Measurements from ENCODE around the gene SLC4A3. TPM values are rescaled to one million over a fixed set of nuclear protein-coding genes. Genes with fewer than 3 reads are reported as not detected.
"Not testable (repeated sequence)": the region's sequence is repeated elsewhere in the genome, so short reads cannot be mapped to it uniquely, and the experiment has no call there.

SLC4A3 gene
- total RNA-seq, 1 donor from 2014 or later, result 10.1 TPM

- peak; percentile 66 for DNase-seq (ENCODE audit: low read depth)
These were observed 18.4 kb downstream of the SLC4A3 start for GRCh38 chr2:219645631-219646527.

- DNase-seq (ENCODE audit: low read depth), result no peak
These were observed 20.7 kb downstream of the SLC4A3 start for GRCh38 chr2:219648176-219648575.

GRCh38 chr2:219648963-219649362, 21.5 kb downstream of the SLC4A3 start:
- no peak for DNase-seq (ENCODE audit: low read depth)

- no peak for DNase-seq (ENCODE audit: low read depth)
These were observed 23.2 kb downstream of the SLC4A3 start for GRCh38 chr2:219650426-219651248.

GRCh38 chr2:219651656-219652055, 24.2 kb downstream of the SLC4A3 start:
- DNase-seq (ENCODE audit: low read depth), result not testable (repeated sequence)

- peak; percentile 13 for DNase-seq (ENCODE audit: low read depth)
These were observed 29.1 kb downstream of the SLC4A3 start for GRCh38 chr2:219656526-219656925.

GRCh38 chr2:219658196-219658846, 30.9 kb downstream of the SLC4A3 start:
- DNase-seq (ENCODE audit: low read depth), result no peak

- no peak for DNase-seq (ENCODE audit: low read depth)
These were observed 31.4 kb downstream of the SLC4A3 start for GRCh38 chr2:219658874-219659273.

GRCh38 chr2:219661197-219661954, 33.9 kb downstream of the SLC4A3 start:
- DNase-seq (ENCODE audit: low read depth), result peak; percentile 85

- peak; percentile 94 for DNase-seq (ENCODE audit: low read depth)
These were observed 34.5 kb downstream of the SLC4A3 start for GRCh38 chr2:219661955-219662395.

- DNase-seq (ENCODE audit: low read depth), result peak; percentile 83
These were observed 35.1 kb downstream of the SLC4A3 start for GRCh38 chr2:219662566-219662965.

GRCh38 chr2:219663116-219663762, 35.8 kb downstream of the SLC4A3 start:
- no peak for DNase-seq (ENCODE audit: low read depth)

GRCh38 chr2:219664041-219664440, 36.6 kb downstream of the SLC4A3 start:
- DNase-seq (ENCODE audit: low read depth), result no peak

GRCh38 chr2:219664944-219665343, 37.5 kb downstream of the SLC4A3 start:
- DNase-seq (ENCODE audit: low read depth), result no peak

- DNase-seq (ENCODE audit: low read depth), result no peak
These were observed 38.5 kb downstream of the SLC4A3 start for GRCh38 chr2:219665926-219666325.

GRCh38 chr2:219668316-219668715, 40.9 kb downstream of the SLC4A3 start:
- DNase-seq (ENCODE audit: low read depth), result no peak

GRCh38 chr2:219670386-219670785, 43.0 kb downstream of the SLC4A3 start:
- no peak for DNase-seq (ENCODE audit: low read depth)

GRCh38 chr2:219671279-219671678, 43.8 kb downstream of the SLC4A3 start:
- no peak for DNase-seq (ENCODE audit: low read depth)

- DNase-seq (ENCODE audit: low read depth), result no peak
These were observed 45.0 kb downstream of the SLC4A3 start for GRCh38 chr2:219672406-219672805.

- DNase-seq (ENCODE audit: low read depth), result peak; percentile 67
These were observed 47.8 kb downstream of the SLC4A3 start for GRCh38 chr2:219675221-219675620.

- DNase-seq (ENCODE audit: low read depth), result peak; percentile 50
These were observed 49.2 kb downstream of the SLC4A3 start for GRCh38 chr2:219676586-219676985.
